IMR-90 (cell line): Measurements from ENCODE around the gene COLEC12. TPM values are rescaled to one million over a fixed set of nuclear protein-coding genes. Genes with fewer than 3 reads are reported as not detected.

Source experiments
- ATAC-seq: fragments of 200-7000 bp; cut with Tn5 transposase; 2 replicates; pipeline ENCODE4 v1.9.1; 2020; ENCODE audit warnings: low read depth, mild to moderate bottlenecking, moderate library complexity
- BruUV-seq: library from RNA; stranded (reverse); fragments of 400-500 nt; replicated peaks from 2 replicates; lab custom pipeline; 2021; lab: Mats Ljungman, UMichigan
- CTCF ChIA-PET: fragments of 300-600 bp; formaldehyde crosslinking; extraction: SDS; loops from one replicate; lab custom pipeline; 2021; ENCODE audit warnings: antibody characterized with exemption; lab: Yijun Ruan, JAX
- POLR2A ChIA-PET: fragments of 300-600 bp; sonication (Branson Sonifier 250); formaldehyde crosslinking; loops from one replicate; lab custom pipeline; 2022; ENCODE audit warnings: antibody characterized with exemption; ENCODE audit not compliant: unreplicated experiment; lab: Charles Lee
- DNase-seq: peaks from one replicate; pipeline ENCODE4 v3.0.0; 2013
- H2AFZ ChIP-seq: replicated peaks from 2 replicates; pipeline ENCODE3; 2013; ENCODE audit warnings: low read length, mild to moderate bottlenecking; ENCODE audit not compliant: poor library complexity
- H2AK5ac ChIP-seq: 2 replicates; pipeline ENCODE4 v1.6.1; 2013; ENCODE audit warnings: low read depth, low read length, inconsistent platforms
- H2AK9ac ChIP-seq: replicated peaks from 2 replicates; pipeline ENCODE3; 2013; ENCODE audit warnings: mild to moderate bottlenecking, low read depth, low read length, moderate library complexity; ENCODE audit not compliant: poor library complexity
- H2BK120ac ChIP-seq: 2 replicates; pipeline ENCODE4 v1.6.1; 2013; ENCODE audit warnings: low read depth, low read length, inconsistent platforms
- H2BK15ac ChIP-seq: 3 replicates; pipeline ENCODE4 v1.6.1; 2013; ENCODE audit warnings: low read depth, low read length, inconsistent platforms
- H2BK20ac ChIP-seq: 2 replicates; pipeline ENCODE4 v1.6.1; 2013; ENCODE audit warnings: low read depth, mild to moderate bottlenecking, inconsistent platforms, low read length, moderate library complexity
- H2BK5ac ChIP-seq: 2 replicates; pipeline ENCODE4 v1.6.1; 2013; ENCODE audit warnings: mild to moderate bottlenecking, low read depth, low read length, inconsistent platforms; ENCODE audit not compliant: poor library complexity, severe bottlenecking
- H3K14ac ChIP-seq: replicated peaks from 2 replicates; pipeline ENCODE4 v1.6.1; 2013; ENCODE audit warnings: low read depth, low read length, inconsistent platforms
- H3K18ac ChIP-seq: 2 replicates; pipeline ENCODE4 v1.6.1; 2013; ENCODE audit warnings: low read depth, low read length, control low read depth
- H3K23ac ChIP-seq: 2 replicates; pipeline ENCODE4 v1.6.1; 2013; ENCODE audit warnings: low read depth, low read length, inconsistent platforms
- H3K27ac ChIP-seq: 2 replicates; pipeline ENCODE4 v1.5.1; 2013; ENCODE audit warnings: mild to moderate bottlenecking, control low read depth, low read length; ENCODE audit not compliant: insufficient read depth
- H3K27me3 ChIP-seq: 2 replicates; pipeline ENCODE4 v1.6.1; 2013; ENCODE audit warnings: low read length; ENCODE audit not compliant: control insufficient read depth, insufficient read depth
- H3K36me3 ChIP-seq: 2 replicates; pipeline ENCODE4 v1.6.1; 2013; ENCODE audit warnings: low read length, mixed read lengths; ENCODE audit not compliant: control insufficient read depth, insufficient read depth
- H3K4ac ChIP-seq: 2 replicates; pipeline ENCODE4 v1.6.1; 2013; ENCODE audit warnings: low read depth, low read length, inconsistent platforms
- H3K4me1 ChIP-seq: 2 replicates; pipeline ENCODE4 v1.6.1; 2013; ENCODE audit warnings: low read length, mixed read lengths; ENCODE audit not compliant: control insufficient read depth, insufficient read depth
- H3K4me2 ChIP-seq: 2 replicates; pipeline ENCODE4 v1.6.1; 2013; ENCODE audit warnings: low read depth, mild to moderate bottlenecking, control low read depth, low read length, moderate library complexity
- H3K4me3 ChIP-seq: 2 replicates; pipeline ENCODE4 v1.5.1; 2013; ENCODE audit warnings: low read depth, mild to moderate bottlenecking, control low read depth, low read length, moderate library complexity; ENCODE audit not compliant: insufficient read depth
- H3K56ac ChIP-seq: 2 replicates; pipeline ENCODE4 v1.6.1; 2013; ENCODE audit warnings: low read length, inconsistent platforms; ENCODE audit not compliant: insufficient read depth; ENCODE audit errors: extremely low read depth
- H3K79me1 ChIP-seq, 2 experiments: 2 replicates each; pipeline ENCODE4 v1.6.1; 2013; ENCODE audit warnings: low read length in 2 of 2, inconsistent platforms in 1 of 2, low read depth in 1 of 2
- H3K9ac ChIP-seq: 2 replicates; pipeline ENCODE4 v1.6.1; 2013; ENCODE audit warnings: low read depth, low read length, control low read depth
- H3K9me1 ChIP-seq: 2 replicates; pipeline ENCODE4 v1.6.1; 2013; ENCODE audit warnings: low read length, inconsistent platforms; ENCODE audit not compliant: insufficient read depth
- H3K9me3 ChIP-seq: 2 replicates; pipeline ENCODE4 v1.6.1; 2013; ENCODE audit warnings: low read length; ENCODE audit not compliant: control insufficient read depth, insufficient read depth
- H4K20me1 ChIP-seq: 2 replicates; pipeline ENCODE4 v1.6.1; 2013; ENCODE audit warnings: low read length, inconsistent platforms; ENCODE audit not compliant: insufficient read depth
- H4K5ac ChIP-seq: 2 replicates; pipeline ENCODE4 v1.6.1; 2013; ENCODE audit warnings: mild to moderate bottlenecking, low read depth, low read length, control low read depth
- H4K8ac ChIP-seq, 2 experiments: 2 replicates each; pipeline ENCODE4 v1.6.1; 2013; ENCODE audit warnings: low read depth in 2 of 2, low read length in 2 of 2, control low read depth in 1 of 2, inconsistent platforms in 1 of 2
- H4K91ac ChIP-seq: 2 replicates; pipeline ENCODE4 v1.6.1; 2013; ENCODE audit warnings: low read depth, low read length, inconsistent platforms; ENCODE audit not compliant: insufficient read depth
- BHLHE40 ChIP-seq: fragments of 150-350 bp; IDR thresholded peaks from 2 replicates; pipeline ENCODE4 v1.6.1; 2016; ENCODE audit warnings: mild to moderate bottlenecking, low read depth, low read length
- ELK1 ChIP-seq: fragments of 150-350 bp; IDR thresholded peaks from 2 replicates; pipeline ENCODE4 v1.6.1; 2016; ENCODE audit warnings: low read depth, mild to moderate bottlenecking, low read length, moderate library complexity, borderline replicate concordance
- FOS ChIP-seq: fragments of 150-350 bp; IDR thresholded peaks from 2 replicates; pipeline ENCODE4 v1.6.1; 2016; ENCODE audit warnings: low read depth, low read length
- MAFK ChIP-seq: IDR thresholded peaks from 2 replicates; pipeline ENCODE4 v1.6.1; 2012; ENCODE audit warnings: low read depth, low read length, improper control_type of control experiment
- MAZ ChIP-seq: IDR thresholded peaks from 2 replicates; pipeline ENCODE4 v1.6.1; 2012; ENCODE audit warnings: low read depth, mild to moderate bottlenecking, low read length, improper control_type of control experiment, moderate library complexity, borderline replicate concordance
- NFE2L2 ChIP-seq: fragments of 150-350 bp; IDR thresholded peaks from 2 replicates; pipeline ENCODE4 v1.6.1; 2016; ENCODE audit warnings: low read depth, mild to moderate bottlenecking, low read length
- POLR2A ChIP-seq: IDR thresholded peaks from 2 replicates; pipeline ENCODE4 v1.6.1; 2012; ENCODE audit warnings: mild to moderate bottlenecking, low read depth, low read length
- RAD21 ChIP-seq: IDR thresholded peaks from 2 replicates; pipeline ENCODE4 v1.6.1; 2012; ENCODE audit warnings: low read length, improper control_type of control experiment
- SMC3 ChIP-seq: fragments of 150-350 bp; IDR thresholded peaks from 2 replicates; pipeline ENCODE4 v1.6.1; 2016; ENCODE audit warnings: low read depth, mild to moderate bottlenecking, antibody characterized with exemption, low read length, moderate library complexity
- USF2 ChIP-seq: fragments of 150-350 bp; IDR thresholded peaks from 2 replicates; pipeline ENCODE4 v1.6.1; 2017; ENCODE audit warnings: mild to moderate bottlenecking, antibody characterized with exemption, low read length, low read depth
- WGBS, 2 experiments: methylation state at CpG; one replicate each; pipeline versions ENCODE4 v1.1.5 to v1.1.7; 2013; ENCODE audit warnings: missing lambda C conversion rate in 2 of 2; ENCODE audit not compliant: insufficient read length in 1 of 2; ENCODE audit errors: extremely low coverage in 2 of 2; 5-methylcytosine and 5-hydroxymethylcytosine counted together
- dilution Hi-C: fragments of 300-500 bp; cut with HindIII; formaldehyde crosslinking; loops from one replicate; pipeline ENCODE4 v1.14.3; 2018; ENCODE audit warnings: low sequenced_read_pairs; ENCODE audit not compliant: unreplicated experiment
- in situ Hi-C: fragments of 300-500 bp; cut with MboI; formaldehyde crosslinking; loops from 3 replicates; pipeline ENCODE4 v1.14.3; 2019; ENCODE audit warnings: low sequenced_read_pairs, inconsistent platforms, mixed read lengths
- intact Hi-C: fragments of 100-400 bp; cut with micrococcal nuclease; formaldehyde crosslinking; loops from 2 replicates; pipeline ENCODE4 v1.10.0; 2022
- polyA plus RNA-seq, 3 experiments: library from polyadenylated mRNA; depleted of rRNA; stranded (reverse); fragments of >200 nt; gene quantifications; 2 replicates each; pipeline ENCODE4 v1.2.3, GENCODE V29; 2012; ENCODE audit warnings: low replicate concordance in 1 of 3
- total RNA-seq: library from RNA; depleted of rRNA; stranded (reverse); fragments of >200 nt; gene quantifications from 2 replicates; pipeline ENCODE4 v1.2.3, GENCODE V29; 2012

The COLEC12 gene
- total and polyA plus RNA-seq, 2 of the 4 experiments (the other 2 are of a cell fraction): 1.0 to 2.3 TPM

GRCh38 chr18:362311-363290 lies 137.9 kb downstream of the COLEC12 start:
- no peaks in the 10 kb centered on the region for H3K79me1 ChIP-seq
- peak overlapping the region; percentile 41 for H2BK120ac ChIP-seq
- H3K27me3 ChIP-seq: peaks cover 15% of the 10 kb centered on the region
- no peak for ATAC-seq
- peak overlapping the region; percentile 48 for H2AK9ac ChIP-seq
- dilution Hi-C loops: no loop called here
- H3K4me2 ChIP-seq: no peak overlapping the region
- H3K9me1 ChIP-seq: peaks cover 2% of the 10 kb centered on the region; the same call in 1 of the 2 replicates
- no peak overlapping the region for H3K4me3 ChIP-seq
- no peak overlapping the region for H3K56ac ChIP-seq
- peak overlapping the region; percentile 29; the same call in 1 of the 2 replicates for H4K91ac ChIP-seq
- POLR2A ChIA-PET: no interaction called here
- no peak overlapping the region for H2AK5ac ChIP-seq
- no peak overlapping the region for H3K9ac ChIP-seq
- H2AFZ ChIP-seq: no peak overlapping the region
- H2BK5ac ChIP-seq: no peak overlapping the region
- CTCF ChIA-PET: no interaction called here
- no peak overlapping the region for H3K18ac ChIP-seq
- H3K4ac ChIP-seq: 0 out of 2 replicates have a peak overlapping the region, but pooled peaks have one; percentile 16
- no peak overlapping the region for H3K27ac ChIP-seq
- no TSS peak for BruUV-seq
- H2BK15ac ChIP-seq: no peak overlapping the region
- no peaks in the 10 kb centered on the region for H3K9me3 ChIP-seq
- peak overlapping the region; percentile 31; the same call in 1 of the 2 replicates for H2BK20ac ChIP-seq
- no peaks in the 10 kb centered on the region for H4K20me1 ChIP-seq
- H4K8ac ChIP-seq: no peak overlapping the region; a peak in 1 of 4 replicates
- no peaks in the 10 kb centered on the region for H3K36me3 ChIP-seq
- no peak overlapping the region for H3K23ac ChIP-seq
- H3K14ac ChIP-seq: no peak overlapping the region; the same call in 1 of the 2 replicates
- no peak for DNase-seq
- WGBS, 2 experiments: 0% methylated on average over 1 of the region's 12 CpGs; no CpG with 5 or more reads in 1 of the 2 experiments
- in situ Hi-C loops: no loop called here
- intact Hi-C loops: no loop called here
- H4K5ac ChIP-seq: no peak overlapping the region
- no peaks in the 10 kb centered on the region for H3K4me1 ChIP-seq
- TF ChIP-seq RAD21 (no peak), NFE2L2 (no peak), ELK1 (no peak), MAZ (no peak), BHLHE40 (no peak), USF2 (no peak), MAFK (no peak), SMC3 (no peak), FOS (no peak), POLR2A (no peak)
